WERI-Rb-1 (cell line): ENCODE results near the gene RRAD.

Experiments used
- DNase-seq: peaks from one replicate; pipeline ENCODE4 v3.0.0-alpha.2; 2020
- H3K27ac ChIP-seq: fragments of 250-450 bp; sonication (Bioruptor Pico); 2 replicates; pipeline ENCODE4 v1.5.1; 2020; ENCODE audit warnings: mild to moderate bottlenecking, moderate library complexity
- H3K27me3 ChIP-seq: fragments of 250-450 bp; sonication (Bioruptor Pico); 2 replicates; pipeline ENCODE4 v1.5.1; 2021; ENCODE audit warnings: mild to moderate bottlenecking, low read depth, moderate library complexity; ENCODE audit not compliant: insufficient read depth, severe bottlenecking
- H3K36me3 ChIP-seq: fragments of 250-450 bp; sonication (Bioruptor Pico); 2 replicates; pipeline ENCODE4 v1.5.1; 2020; ENCODE audit warnings: mild to moderate bottlenecking, moderate library complexity
- H3K4me3 ChIP-seq: 2 replicates; pipeline ENCODE4 v1.5.1; 2011; ENCODE audit warnings: low read depth, mild to moderate bottlenecking, control low read depth, low read length
- H3K9me3 ChIP-seq: fragments of 250-450 bp; sonication (Bioruptor Pico); 2 replicates; pipeline ENCODE4 v1.5.1; 2021; ENCODE audit warnings: mild to moderate bottlenecking, moderate library complexity; ENCODE audit not compliant: severe bottlenecking
- TF ChIP-seq, protein P1 (sequence below): IDR thresholded peaks from 2 replicates; pipeline ENCODE4 v1.5.1; 2011; ENCODE audit warnings: low read depth, mild to moderate bottlenecking, control low read depth, inconsistent platforms, low read length

The RRAD gene

DNA sequence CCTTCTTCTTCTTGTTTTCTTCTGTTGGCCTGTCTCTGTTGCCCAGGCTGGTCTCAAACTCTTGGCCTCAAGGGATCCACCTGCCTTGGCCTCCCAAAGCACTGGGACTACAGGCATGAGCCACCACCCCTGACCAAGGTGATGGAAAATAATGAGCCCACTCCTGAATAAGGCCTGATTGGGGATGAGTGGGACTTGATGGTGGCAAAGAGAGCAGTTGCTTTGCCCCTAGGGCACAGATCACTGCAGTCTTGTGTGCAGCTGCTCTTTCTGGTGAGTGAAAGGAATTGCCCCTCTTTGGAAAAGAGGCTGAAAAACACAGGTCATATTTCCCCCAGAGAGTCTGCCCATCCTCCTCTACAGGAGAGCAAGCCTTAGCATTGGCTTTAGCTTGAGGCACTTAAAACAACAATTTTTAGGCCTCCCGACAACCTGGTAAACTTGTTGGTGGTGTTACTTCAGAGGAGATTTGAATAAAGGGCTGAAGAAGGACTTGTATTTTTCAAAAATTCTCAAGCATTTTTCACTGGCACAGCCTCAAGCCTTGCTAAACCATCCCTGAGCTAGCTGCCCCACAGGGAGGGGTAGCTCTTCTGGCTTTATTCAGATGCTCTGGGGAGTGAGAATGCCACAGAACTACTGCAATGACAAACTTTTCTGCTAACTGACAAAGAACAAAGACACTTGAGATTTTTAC lies 51.1 kb downstream of the RRAD start:
- DNase-seq = no peak
- no peak overlapping the region for H3K4me3 ChIP-seq
- no peak overlapping the region for H3K27ac ChIP-seq
- H3K27me3 ChIP-seq = no peaks in the 10 kb centered on the region
- no peaks in the 10 kb centered on the region for H3K36me3 ChIP-seq
- TF ChIP-seq, protein P1, sequence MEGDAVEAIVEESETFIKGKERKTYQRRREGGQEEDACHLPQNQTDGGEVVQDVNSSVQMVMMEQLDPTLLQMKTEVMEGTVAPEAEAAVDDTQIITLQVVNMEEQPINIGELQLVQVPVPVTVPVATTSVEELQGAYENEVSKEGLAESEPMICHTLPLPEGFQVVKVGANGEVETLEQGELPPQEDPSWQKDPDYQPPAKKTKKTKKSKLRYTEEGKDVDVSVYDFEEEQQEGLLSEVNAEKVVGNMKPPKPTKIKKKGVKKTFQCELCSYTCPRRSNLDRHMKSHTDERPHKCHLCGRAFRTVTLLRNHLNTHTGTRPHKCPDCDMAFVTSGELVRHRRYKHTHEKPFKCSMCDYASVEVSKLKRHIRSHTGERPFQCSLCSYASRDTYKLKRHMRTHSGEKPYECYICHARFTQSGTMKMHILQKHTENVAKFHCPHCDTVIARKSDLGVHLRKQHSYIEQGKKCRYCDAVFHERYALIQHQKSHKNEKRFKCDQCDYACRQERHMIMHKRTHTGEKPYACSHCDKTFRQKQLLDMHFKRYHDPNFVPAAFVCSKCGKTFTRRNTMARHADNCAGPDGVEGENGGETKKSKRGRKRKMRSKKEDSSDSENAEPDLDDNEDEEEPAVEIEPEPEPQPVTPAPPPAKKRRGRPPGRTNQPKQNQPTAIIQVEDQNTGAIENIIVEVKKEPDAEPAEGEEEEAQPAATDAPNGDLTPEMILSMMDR = no peak
- no peaks in the 10 kb centered on the region for H3K9me3 ChIP-seq

DNA sequence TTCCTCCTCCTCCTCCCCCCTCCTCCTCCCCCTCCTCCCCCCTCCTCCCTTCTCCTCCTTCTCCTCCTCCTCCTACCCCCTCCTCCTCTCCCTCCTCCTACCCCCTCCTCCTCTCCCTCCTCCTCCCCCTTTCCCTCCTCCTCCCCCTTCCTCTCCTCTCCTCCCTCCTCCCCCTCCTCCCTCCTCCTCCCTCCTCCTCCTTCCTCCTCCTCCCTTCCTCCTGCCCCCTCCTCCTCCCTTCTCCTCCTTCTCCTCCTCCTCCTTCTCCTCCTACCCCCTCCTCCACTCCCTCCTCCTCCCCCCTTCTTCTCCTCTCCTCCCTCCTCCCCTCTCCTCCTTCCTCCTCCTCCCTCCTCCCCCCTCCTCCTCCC lies 51.7 kb downstream of the RRAD start:
- Histone ChIP-seq H3K9me3 (no peaks in the 10 kb centered on the region), H3K27ac (no peak overlapping the region), H3K4me3 (no peak overlapping the region), H3K36me3 (no peaks in the 10 kb centered on the region), H3K27me3 (no peaks in the 10 kb centered on the region)
- no peak for DNase-seq
- TF ChIP-seq, protein P1 = no peak

DNA sequence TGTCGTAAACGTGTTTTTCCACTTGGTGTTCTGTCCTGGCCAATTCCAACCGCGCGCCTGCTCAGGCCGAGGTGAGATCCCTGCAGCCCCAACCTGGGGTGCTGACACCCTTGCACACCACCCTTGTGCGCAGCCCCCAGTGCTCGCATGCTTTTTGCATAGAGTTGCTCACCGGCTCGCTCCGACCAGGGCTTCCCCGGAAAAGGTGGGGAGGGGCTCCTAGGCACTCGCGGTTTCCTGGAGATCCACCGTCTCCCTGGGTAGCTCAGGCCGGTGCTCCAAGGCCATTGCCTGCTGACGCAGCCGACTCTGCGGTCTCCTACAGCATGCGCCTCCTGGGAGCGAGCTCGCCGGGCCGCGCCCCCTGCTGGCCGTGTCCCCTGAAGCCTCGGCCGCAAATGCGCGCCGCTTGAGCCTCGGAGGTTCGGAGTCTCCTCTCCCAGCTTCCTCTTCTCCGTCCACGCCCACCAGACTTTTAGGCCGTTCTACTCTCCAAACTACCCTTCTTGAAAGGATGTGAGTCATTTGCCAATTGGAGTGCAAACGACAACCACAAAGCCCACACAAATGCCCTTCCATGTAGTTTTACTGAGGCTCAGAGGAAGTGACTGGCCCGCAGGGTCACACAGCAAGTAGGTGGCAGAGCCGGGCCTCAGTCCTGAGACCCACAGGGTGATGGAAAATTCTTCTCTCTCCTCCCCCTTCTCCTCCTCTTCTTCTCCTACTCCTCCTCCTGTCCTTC lies 52.2 kb downstream of the RRAD start:
- no peak overlapping the region for H3K27ac ChIP-seq
- H3K27me3 ChIP-seq = no peaks in the 10 kb centered on the region
- H3K9me3 ChIP-seq = no peaks in the 10 kb centered on the region
- H3K36me3 ChIP-seq = no peaks in the 10 kb centered on the region
- peak overlapping the region; percentile 5 for H3K4me3 ChIP-seq
- DNase-seq = peak; percentile 89
- TF ChIP-seq, protein P1 = peak; percentile 94

DNA sequence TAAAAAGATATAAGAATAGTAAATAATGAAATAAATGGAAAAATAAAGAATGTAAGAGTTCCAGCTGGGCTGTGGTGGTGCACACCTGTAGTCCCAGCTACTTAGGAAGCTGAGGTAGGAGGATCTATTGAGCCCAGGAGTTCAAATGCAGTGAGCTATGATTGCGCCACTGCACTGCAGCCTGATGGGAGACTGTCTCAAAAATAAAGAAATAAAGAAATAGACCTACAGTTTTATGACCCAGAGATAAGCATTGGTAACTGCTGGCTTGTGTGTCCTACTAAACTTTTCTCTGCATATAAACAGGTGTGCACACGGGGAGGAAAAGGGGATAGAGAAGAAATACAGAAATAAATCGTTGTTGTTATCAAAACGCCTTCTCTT lies 52.8 kb downstream of the RRAD start:
- no peaks in the 10 kb centered on the region for H3K27me3 ChIP-seq
- no peak overlapping the region for H3K27ac ChIP-seq
- no peaks in the 10 kb centered on the region for H3K9me3 ChIP-seq
- no peak for DNase-seq
- H3K36me3 ChIP-seq = no peaks in the 10 kb centered on the region
- TF ChIP-seq, protein P1 = no peak
- H3K4me3 ChIP-seq = peak overlapping the region; percentile 5

DNA sequence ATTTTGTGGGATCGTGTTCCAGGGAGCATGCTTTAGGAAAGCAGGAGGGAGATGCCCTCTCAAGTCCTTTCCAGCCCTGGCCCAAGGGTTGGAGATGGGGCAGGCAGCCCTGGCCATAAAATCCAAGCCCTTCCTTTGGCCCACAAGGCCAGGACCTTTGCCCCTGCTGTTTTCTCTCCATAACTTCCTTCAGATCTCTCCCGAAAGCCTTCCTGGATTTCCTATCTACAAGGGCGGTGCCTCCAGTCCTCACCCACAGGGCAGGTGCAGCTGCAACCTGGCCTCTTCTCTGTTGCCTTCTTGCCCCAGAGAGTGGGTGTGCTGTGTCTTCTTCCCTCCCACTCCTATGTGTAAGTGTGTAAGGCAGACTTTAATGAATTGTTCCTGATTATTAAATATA lies 53.5 kb downstream of the RRAD start:
- H3K27me3 ChIP-seq = no peaks in the 10 kb centered on the region
- H3K4me3 ChIP-seq = no peak overlapping the region
- H3K27ac ChIP-seq = no peak overlapping the region
- H3K9me3 ChIP-seq = no peaks in the 10 kb centered on the region
- TF ChIP-seq, protein P1 = no peak
- DNase-seq = no peak
- no peaks in the 10 kb centered on the region for H3K36me3 ChIP-seq
